SK-N-SH (cell line): Measurements from ENCODE around the gene CEP170B.

Experiments used
- CHD2 ChIP-seq: fragments of 150-350 bp; IDR thresholded peaks from 2 replicates; pipeline ENCODE4 v1.6.1; 2018; ENCODE audit warnings: low read length; ENCODE audit not compliant: partially characterized antibody
- EP300 ChIP-seq, 2 experiments: IDR thresholded peaks; 2 replicates each; pipeline versions ENCODE4 v1.4.0 to v1.6.1; 2012; ENCODE audit warnings: borderline replicate concordance in 1 of 2, low read depth in 1 of 2, low read length in 1 of 2
- GABPA ChIP-seq: IDR thresholded peaks from 2 replicates; pipeline ENCODE4 v1.4.0; 2012; ENCODE audit warnings: low read depth, mild to moderate bottlenecking
- JUND ChIP-seq: IDR thresholded peaks from 2 replicates; pipeline ENCODE4 v1.4.0; 2012
- MAX ChIP-seq: IDR thresholded peaks from 2 replicates; pipeline ENCODE4 v1.4.0; 2012; ENCODE audit warnings: low read depth
- NFIC ChIP-seq: IDR thresholded peaks from 2 replicates; pipeline ENCODE4 v1.4.0; 2012; ENCODE audit warnings: borderline replicate concordance
- RCOR1 ChIP-seq: fragments of 150-350 bp; IDR thresholded peaks from 2 replicates; pipeline ENCODE4 v1.6.1; 2017; ENCODE audit warnings: antibody characterized with exemption, low read length
- TAF1 ChIP-seq: IDR thresholded peaks from 2 replicates; pipeline ENCODE4 v1.6.1; 2012; ENCODE audit warnings: low read depth, mild to moderate bottlenecking, low read length, moderate library complexity, borderline replicate concordance
- YY1 ChIP-seq: IDR thresholded peaks from 2 replicates; pipeline ENCODE4 v1.4.0; 2012; ENCODE audit warnings: low read depth, mild to moderate bottlenecking
- ZBTB33 ChIP-seq: IDR thresholded peaks from 2 replicates; pipeline ENCODE4 v1.4.0; 2012; ENCODE audit warnings: low read depth, borderline replicate concordance
- TF ChIP-seq, protein P1 (sequence below): fragments of 150-350 bp; IDR thresholded peaks from 2 replicates; pipeline ENCODE4 v1.6.1; 2017; ENCODE audit warnings: antibody characterized with exemption, low read length, low read depth, borderline replicate concordance
- TF ChIP-seq, protein P2 (sequence below): fragments of 200-600 bp; sonication (generic); IDR thresholded peaks from 2 replicates; pipeline ENCODE4 v1.6.1; 2017; ENCODE audit warnings: antibody characterized with exemption, mild to moderate bottlenecking, moderate library complexity

- TF ChIP-seq JUND: no peak
- no peak for TF ChIP-seq RCOR1
- TF ChIP-seq, protein P1, sequence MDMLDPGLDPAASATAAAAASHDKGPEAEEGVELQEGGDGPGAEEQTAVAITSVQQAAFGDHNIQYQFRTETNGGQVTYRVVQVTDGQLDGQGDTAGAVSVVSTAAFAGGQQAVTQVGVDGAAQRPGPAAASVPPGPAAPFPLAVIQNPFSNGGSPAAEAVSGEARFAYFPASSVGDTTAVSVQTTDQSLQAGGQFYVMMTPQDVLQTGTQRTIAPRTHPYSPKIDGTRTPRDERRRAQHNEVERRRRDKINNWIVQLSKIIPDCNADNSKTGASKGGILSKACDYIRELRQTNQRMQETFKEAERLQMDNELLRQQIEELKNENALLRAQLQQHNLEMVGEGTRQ: no peak
- no peak for TF ChIP-seq YY1
- TF ChIP-seq, protein P2, sequence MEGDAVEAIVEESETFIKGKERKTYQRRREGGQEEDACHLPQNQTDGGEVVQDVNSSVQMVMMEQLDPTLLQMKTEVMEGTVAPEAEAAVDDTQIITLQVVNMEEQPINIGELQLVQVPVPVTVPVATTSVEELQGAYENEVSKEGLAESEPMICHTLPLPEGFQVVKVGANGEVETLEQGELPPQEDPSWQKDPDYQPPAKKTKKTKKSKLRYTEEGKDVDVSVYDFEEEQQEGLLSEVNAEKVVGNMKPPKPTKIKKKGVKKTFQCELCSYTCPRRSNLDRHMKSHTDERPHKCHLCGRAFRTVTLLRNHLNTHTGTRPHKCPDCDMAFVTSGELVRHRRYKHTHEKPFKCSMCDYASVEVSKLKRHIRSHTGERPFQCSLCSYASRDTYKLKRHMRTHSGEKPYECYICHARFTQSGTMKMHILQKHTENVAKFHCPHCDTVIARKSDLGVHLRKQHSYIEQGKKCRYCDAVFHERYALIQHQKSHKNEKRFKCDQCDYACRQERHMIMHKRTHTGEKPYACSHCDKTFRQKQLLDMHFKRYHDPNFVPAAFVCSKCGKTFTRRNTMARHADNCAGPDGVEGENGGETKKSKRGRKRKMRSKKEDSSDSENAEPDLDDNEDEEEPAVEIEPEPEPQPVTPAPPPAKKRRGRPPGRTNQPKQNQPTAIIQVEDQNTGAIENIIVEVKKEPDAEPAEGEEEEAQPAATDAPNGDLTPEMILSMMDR: no peak
- TF ChIP-seq MAX: no peak
- no peak for TF ChIP-seq NFIC
- TF ChIP-seq GABPA: no peak
- no peak for TF ChIP-seq TAF1
- no peak for TF ChIP-seq CHD2
- TF ChIP-seq EP300 (IDR thresholded peaks at IDR 0.05; ENCODE audit: borderline replicate concordance in 1 of 2, low read depth in 1 of 2, low read length in 1 of 2): no peak
- no peak for TF ChIP-seq ZBTB33
Measured at GRCh38 chr14:104821229-104821945, 43.7 kb upstream of the CEP170B start.
